ENCODE measurements around the gene MINK1.

- TF ChIP-seq CTCF (IDR thresholded peaks at IDR 0.05; ENCODE audit: low read depth, low read length): no peak
- TF ChIP-seq POLR2A (IDR thresholded peaks at IDR 0.05; ENCODE audit: extremely low read depth, insufficient read length): no peak
Measured at GRCh38 chr17:4877089-4877488, 43.9 kb downstream of the MINK1 start.

All from NB4 (cell line).